ENCODE data around the gene SAMD4B.

Gene SAMD4B

GRCh38 chr19:39318690-39319089 lies 23.5 kb upstream of the SAMD4B start:
- H3K4me3 ChIP-seq (replicated peaks in 1 of 2; ENCODE audit: low read depth in 2 of 2, low read length in 2 of 2): no peak overlapping the region
- TF ChIP-seq, protein P1, sequence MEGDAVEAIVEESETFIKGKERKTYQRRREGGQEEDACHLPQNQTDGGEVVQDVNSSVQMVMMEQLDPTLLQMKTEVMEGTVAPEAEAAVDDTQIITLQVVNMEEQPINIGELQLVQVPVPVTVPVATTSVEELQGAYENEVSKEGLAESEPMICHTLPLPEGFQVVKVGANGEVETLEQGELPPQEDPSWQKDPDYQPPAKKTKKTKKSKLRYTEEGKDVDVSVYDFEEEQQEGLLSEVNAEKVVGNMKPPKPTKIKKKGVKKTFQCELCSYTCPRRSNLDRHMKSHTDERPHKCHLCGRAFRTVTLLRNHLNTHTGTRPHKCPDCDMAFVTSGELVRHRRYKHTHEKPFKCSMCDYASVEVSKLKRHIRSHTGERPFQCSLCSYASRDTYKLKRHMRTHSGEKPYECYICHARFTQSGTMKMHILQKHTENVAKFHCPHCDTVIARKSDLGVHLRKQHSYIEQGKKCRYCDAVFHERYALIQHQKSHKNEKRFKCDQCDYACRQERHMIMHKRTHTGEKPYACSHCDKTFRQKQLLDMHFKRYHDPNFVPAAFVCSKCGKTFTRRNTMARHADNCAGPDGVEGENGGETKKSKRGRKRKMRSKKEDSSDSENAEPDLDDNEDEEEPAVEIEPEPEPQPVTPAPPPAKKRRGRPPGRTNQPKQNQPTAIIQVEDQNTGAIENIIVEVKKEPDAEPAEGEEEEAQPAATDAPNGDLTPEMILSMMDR (IDR thresholded peaks at IDR 0.05; ENCODE audit: low read depth, low read length): no peak
- DNase-seq (ENCODE audit: low read depth in 2 of 2): no peak

DNA sequence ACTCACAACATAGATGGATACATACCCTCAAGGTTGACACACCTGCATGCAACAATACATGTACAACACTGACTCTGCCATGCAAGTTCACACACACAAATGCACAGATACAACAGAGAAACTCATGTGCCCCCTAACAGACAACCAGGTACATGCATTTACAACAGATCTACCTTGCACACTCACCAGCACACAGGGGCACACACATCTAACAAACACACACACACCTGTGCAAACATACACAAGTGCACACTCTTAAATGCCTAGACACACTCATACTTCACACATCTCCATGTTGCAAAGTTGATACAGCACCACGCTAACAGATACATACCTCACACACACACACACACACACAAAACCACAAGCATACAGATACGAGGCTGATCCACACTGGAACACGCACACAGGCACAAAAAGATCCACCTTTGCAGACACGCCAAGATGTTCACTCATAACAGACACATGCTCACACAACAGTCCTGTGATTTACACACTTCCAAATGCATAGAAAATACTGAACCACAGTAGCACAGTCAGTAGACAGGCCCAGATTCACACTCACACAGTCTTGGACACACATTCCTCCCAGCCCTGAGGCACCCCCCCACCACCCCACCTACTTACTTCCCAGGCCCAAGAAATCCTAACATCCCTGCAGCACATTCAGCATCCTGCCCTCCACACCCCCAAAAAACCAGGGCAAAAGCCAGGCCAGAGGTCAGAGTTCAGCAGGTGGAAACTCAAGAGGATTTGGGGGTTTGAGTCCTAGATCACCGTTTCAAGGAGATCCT lies 22.9 kb upstream of the SAMD4B start:
- DNase-seq (ENCODE audit: low read depth in 2 of 2): no peak
- no peak overlapping the region for H3K4me3 ChIP-seq (replicated peaks in 1 of 2; ENCODE audit: low read depth in 2 of 2, low read length in 2 of 2)

GRCh38 chr19:39319892-39320248 lies 22.4 kb upstream of the SAMD4B start:
- DNase-seq (ENCODE audit: low read depth in 2 of 2): no peak
- TF ChIP-seq, protein P1 (IDR thresholded peaks at IDR 0.05; ENCODE audit: low read depth, low read length): no peak
- peak overlapping the region; percentile 42 to 44 for H3K4me3 ChIP-seq (replicated peaks in 1 of 2; ENCODE audit: low read depth in 2 of 2, low read length in 2 of 2)

More for the DNA sequence above, 22.9 kb upstream of the SAMD4B start:
- TF ChIP-seq, protein P1 (IDR thresholded peaks at IDR 0.05; ENCODE audit: low read depth, low read length): no peak

GRCh38 chr19:39321117-39321831 lies 20.9 kb upstream of the SAMD4B start:
- no peak overlapping the region for H3K4me3 ChIP-seq (replicated peaks in 1 of 2; ENCODE audit: low read depth in 2 of 2, low read length in 2 of 2)
- TF ChIP-seq, protein P1 (IDR thresholded peaks at IDR 0.05; ENCODE audit: low read depth, low read length): no peak
- DNase-seq (ENCODE audit: low read depth in 2 of 2): no peak

GRCh38 chr19:39321832-39322176 lies 20.4 kb upstream of the SAMD4B start:
- DNase-seq (ENCODE audit: low read depth in 2 of 2): no peak
- H3K4me3 ChIP-seq (replicated peaks in 1 of 2; ENCODE audit: low read depth in 2 of 2, low read length in 2 of 2): no peak overlapping the region
- TF ChIP-seq, protein P1 (IDR thresholded peaks at IDR 0.05; ENCODE audit: low read depth, low read length): no peak

DNA sequence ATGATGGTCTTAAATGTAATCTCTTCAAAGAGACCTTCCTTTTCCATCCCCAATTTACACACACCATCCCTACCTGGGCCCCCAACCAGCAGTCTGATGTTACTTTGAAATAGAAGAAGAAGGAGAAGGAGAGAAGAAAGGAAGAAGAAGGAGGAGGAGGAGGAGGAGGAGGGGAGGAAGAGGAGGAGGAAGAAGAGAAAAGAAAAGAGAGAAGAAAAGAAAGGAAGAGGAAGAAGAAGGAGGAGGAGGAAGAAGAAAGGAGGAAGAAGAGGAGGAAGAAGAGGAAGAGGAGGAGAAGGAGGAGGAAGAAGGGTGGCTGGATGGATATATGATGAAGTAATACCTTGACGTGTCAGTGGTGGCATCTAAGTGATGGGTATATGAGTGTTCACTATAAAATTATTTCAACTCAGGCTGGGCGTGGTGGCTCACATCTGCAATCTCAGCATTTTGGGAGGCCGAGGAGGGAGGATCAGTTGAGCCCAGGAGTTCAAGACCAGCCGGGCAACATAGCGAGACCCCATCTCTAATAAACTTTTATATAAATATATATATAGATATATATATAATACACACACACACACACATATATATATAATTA lies 17.9 kb upstream of the SAMD4B start:
- H3K4me3 ChIP-seq (replicated peaks in 1 of 2; ENCODE audit: low read depth in 2 of 2, low read length in 2 of 2): no peak overlapping the region
- TF ChIP-seq, protein P1 (IDR thresholded peaks at IDR 0.05; ENCODE audit: low read depth, low read length): no peak
- no peak for DNase-seq (ENCODE audit: low read depth in 2 of 2)
